GM20431 (cell line): ENCODE data around the gene TDRD15.
"Not testable (repeated sequence)": the region's sequence is repeated elsewhere in the genome, so short reads cannot be mapped to it uniquely, and the experiment has no call there.

Source experiments
- in situ Hi-C: fragments of 300-500 bp; cut with MseI, MboI; formaldehyde crosslinking; loops from one replicate; pipeline ENCODE4 v1.15.0; 2020; ENCODE audit warnings: low sequenced_read_pairs; ENCODE audit not compliant: unreplicated experiment

Gene TDRD15

GRCh38 chr2:21123473-21124393, at the start of gene TDRD15:
Gene TDRD15 (plus strand): TSS chr2:21123968. CDS start chr2:21137468, 13,500 bp downstream.
- in situ Hi-C loops, result no loop called here

- in situ Hi-C loops, result no loop called here
Observed at GRCh38 chr2:21078296-21078695, 45.5 kb upstream of the TDRD15 start.

GRCh38 chr2:21083482-21083881, 40.3 kb upstream of the TDRD15 start:
- in situ Hi-C loops, result no loop called here

- in situ Hi-C loops, result no loop called here
Observed at GRCh38 chr2:21084401-21084800, 39.4 kb upstream of the TDRD15 start.

- in situ Hi-C loops, result no loop called here
Observed at GRCh38 chr2:21092308-21092869, 31.4 kb upstream of the TDRD15 start.

- in situ Hi-C loops, result no loop called here
Observed at GRCh38 chr2:21095178-21095577, 28.6 kb upstream of the TDRD15 start.

- in situ Hi-C loops, result no loop called here
Observed at GRCh38 chr2:21095714-21096113, 28.1 kb upstream of the TDRD15 start.

- in situ Hi-C loops, result no loop called here
Observed at GRCh38 chr2:21096458-21096857, 27.3 kb upstream of the TDRD15 start.

- in situ Hi-C loops, result no loop called here
Observed at GRCh38 chr2:21097331-21097730, 26.4 kb upstream of the TDRD15 start.

GRCh38 chr2:21098294-21098693, 25.5 kb upstream of the TDRD15 start:
- in situ Hi-C loops, result no loop called here

GRCh38 chr2:21099281-21099907, 24.4 kb upstream of the TDRD15 start:
- in situ Hi-C loops, result no loop called here

- in situ Hi-C loops, result not testable (repeated sequence)
Observed at GRCh38 chr2:21101514-21102155, 22.1 kb upstream of the TDRD15 start.

- in situ Hi-C loops, result no loop called here
Observed at GRCh38 chr2:21102356-21102755, 21.4 kb upstream of the TDRD15 start.

- in situ Hi-C loops, result no loop called here
Observed at GRCh38 chr2:21103274-21103891, 20.4 kb upstream of the TDRD15 start.

- in situ Hi-C loops, result no loop called here
Observed at GRCh38 chr2:21104030-21104660, 19.6 kb upstream of the TDRD15 start.

GRCh38 chr2:21111012-21111411, 12.8 kb upstream of the TDRD15 start:
- in situ Hi-C loops, result no loop called here

GRCh38 chr2:21117688-21118087, 6.1 kb upstream of the TDRD15 start:
- in situ Hi-C loops, result no loop called here

GRCh38 chr2:21118302-21118920, 5.4 kb upstream of the TDRD15 start:
- in situ Hi-C loops, result no loop called here

GRCh38 chr2:21131861-21132260, 8.1 kb downstream of the TDRD15 start:
- in situ Hi-C loops, result no loop called here
